NCI-H2081 treated with DMSO at 0.1 percent for 48 hours (cell line): ENCODE results near the gene STAB1.

Experiments used
- DNase-seq: peaks from one replicate; lab custom pipeline; 2025; lab: John Stamatoyannopoulos, UW

STAB1 gene

GRCh38 chr3:52534281-52535183 is 39.4 kb downstream of the STAB1 start:
- no peak for DNase-seq

DNA sequence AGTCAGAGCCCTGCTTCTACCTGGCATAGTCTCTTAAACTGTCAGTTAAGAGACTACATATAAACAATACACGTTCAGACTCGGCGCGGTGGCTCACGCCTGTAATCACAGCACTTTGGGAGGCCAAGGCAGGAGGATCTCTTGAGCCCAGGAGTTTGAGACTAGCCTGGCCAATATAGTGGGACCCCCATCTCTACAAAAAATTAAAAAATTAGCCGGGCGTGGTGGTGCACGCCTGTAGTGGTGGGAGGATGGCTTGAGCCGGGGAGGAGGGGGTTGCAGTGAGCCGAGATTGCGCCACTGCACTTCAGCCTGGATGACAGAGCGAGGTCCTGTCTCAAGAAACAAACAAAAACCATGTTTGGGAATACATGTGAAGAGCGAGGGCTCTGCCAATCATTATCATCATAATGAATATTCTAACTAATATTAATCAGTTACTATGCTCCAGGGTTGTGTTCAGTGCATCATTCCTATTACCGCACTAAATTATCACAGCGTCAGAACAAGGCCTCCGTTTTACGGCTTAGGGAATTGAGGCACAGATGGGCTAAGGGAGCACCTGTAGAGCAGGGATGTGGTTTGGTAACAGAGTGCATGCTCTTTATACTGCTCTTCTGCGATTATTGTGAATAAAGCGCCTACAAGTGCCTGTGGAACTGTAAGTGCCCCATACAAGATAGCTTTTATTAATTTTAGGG is 40.4 kb downstream of the STAB1 start:
- no peak for DNase-seq

DNA sequence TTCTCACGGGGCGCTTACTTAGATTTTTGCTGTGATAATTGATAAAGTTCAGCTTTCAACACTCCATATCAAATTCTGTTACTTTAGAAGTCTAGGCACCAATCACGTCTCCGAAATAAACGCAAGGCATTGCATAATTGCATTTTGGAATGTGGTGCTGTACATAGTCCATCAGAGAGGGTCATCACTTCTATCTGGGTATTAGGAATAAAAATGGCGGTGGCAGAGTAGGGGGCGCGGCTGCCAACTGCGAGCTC is 40.9 kb downstream of the STAB1 start:
- no peak for DNase-seq

- DNase-seq: peak; percentile 81
Observed at GRCh38 chr3:52536369-52537164, 41.4 kb downstream of the STAB1 start, which contains the start of gene UQCC5. UQCC5 (plus strand) TSS chr3:52536605; CDS start chr3:52536756, 151 bp downstream.

DNA sequence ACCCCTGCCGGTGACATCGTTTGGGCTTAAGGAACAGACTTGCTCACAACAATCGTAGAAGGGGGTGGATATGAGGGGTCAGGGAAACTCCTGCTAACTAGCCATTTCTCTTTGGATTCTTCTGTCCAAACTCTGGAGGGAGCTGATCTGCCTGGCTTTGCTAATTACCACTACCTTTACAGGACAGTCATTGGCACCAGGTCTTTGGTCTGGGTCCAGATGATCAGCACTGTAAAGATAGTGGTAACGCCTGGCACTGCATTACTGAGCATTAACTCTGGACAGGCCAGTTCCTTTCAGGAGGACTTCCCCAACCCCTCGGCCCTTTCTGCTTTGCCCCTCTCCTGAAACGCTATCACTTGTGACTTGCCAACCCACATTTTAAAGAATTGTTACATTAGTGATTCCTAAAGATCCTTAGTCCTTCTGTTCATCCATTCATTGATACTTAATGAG is 42.1 kb downstream of the STAB1 start:
- DNase-seq: no peak

DNA sequence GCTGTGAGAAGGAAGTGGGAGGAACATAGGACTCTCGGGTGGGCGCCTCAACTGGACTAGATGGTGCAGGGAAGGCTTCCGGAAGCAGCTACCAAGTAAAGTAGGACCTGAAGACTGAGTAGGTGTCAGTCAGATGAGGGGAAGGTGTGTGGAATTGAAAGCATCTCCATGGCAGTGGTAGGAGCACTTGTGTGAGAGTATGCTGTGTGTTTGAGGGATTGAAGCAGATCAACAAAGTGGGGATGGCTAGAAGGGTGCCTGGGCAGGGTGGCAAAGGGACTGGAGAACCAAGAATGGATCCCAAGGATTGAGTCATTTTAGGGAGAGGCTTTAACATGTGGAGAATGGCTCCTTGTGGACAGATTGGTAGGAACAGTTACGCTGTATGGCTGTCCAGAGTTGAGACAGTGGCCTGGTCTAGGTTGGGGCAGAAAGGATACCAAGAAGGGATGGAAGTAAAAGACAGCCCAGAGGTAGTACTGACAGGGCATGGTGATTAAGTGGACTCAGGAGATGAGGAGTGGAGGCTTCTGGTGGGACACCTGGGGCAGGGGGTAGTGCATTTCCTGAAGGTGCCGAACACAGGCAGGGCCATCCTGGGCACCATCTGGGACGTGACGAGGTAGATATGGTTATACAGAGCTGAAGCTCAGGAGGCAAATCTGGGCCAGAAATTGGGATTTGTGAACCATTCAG is 42.7 kb downstream of the STAB1 start:
- DNase-seq: no peak

GRCh38 chr3:52539010-52539653 is 44.0 kb downstream of the STAB1 start:
- no peak for DNase-seq

DNA sequence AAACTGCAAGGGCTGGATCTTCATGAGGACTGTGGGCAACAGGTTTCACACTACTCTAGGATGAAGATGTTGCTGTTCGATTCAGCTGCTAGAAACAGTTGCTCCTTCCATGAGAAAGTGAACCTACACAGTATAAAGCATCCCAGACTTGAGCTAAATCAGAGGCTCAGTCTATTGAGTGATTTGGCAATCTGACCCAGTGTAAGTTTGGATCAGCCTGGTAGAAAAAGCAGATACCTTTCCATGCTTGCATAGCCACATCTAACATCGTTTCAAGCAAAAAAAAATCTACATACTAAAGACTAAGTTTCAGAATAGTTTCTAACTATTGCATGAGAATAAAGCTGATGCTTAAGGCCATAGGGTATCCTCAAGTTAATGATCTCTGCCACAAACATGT is 45.9 kb downstream of the STAB1 start:
- no peak for DNase-seq

DNA sequence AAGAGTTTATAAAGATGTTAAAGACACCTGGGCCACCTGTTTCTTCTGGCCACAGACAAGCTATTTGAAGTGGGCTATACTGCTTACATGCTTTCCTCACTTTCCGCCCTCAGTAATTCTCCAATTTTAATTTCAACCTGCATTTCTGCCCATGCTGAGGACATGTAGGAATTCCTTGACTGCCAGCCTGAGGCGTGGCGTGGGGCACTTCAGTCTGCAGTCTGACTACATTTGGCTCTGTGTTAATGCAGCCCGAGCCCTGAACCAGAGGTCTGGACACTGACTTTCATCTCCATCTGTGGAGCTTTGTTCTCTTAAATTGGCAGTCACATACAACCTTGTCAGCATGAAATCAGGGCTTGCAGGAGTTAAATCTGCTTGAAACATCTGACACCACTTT is 49.8 kb downstream of the STAB1 start:
- no peak for DNase-seq

- DNase-seq: no peak
Observed at GRCh38 chr3:52546111-52546901, 51.2 kb downstream of the STAB1 start.

- DNase-seq: no peak
Observed at GRCh38 chr3:52547143-52547542, 52.0 kb downstream of the STAB1 start.

- no peak for DNase-seq
Observed at GRCh38 chr3:52551118-52551517, 56.0 kb downstream of the STAB1 start.

DNA sequence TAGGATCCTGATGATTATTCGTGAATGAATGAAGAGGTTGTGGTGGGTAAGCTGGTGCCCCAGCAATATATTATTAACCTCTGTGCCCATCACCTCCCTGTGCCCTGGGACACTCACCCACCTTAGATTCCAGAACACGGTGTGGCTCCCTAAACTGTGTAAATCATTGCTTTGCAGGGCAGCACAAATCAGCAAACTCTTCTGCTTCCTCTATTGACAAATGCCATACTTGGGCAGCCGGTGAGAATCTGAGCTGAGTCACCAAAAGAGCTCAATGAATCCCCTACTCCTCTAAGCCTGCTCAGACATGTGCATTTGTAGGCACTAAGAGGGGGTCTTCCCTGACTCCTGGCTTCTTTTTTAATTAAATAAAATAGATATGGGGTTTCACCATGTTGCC is 57.0 kb downstream of the STAB1 start:
- no peak for DNase-seq

DNA sequence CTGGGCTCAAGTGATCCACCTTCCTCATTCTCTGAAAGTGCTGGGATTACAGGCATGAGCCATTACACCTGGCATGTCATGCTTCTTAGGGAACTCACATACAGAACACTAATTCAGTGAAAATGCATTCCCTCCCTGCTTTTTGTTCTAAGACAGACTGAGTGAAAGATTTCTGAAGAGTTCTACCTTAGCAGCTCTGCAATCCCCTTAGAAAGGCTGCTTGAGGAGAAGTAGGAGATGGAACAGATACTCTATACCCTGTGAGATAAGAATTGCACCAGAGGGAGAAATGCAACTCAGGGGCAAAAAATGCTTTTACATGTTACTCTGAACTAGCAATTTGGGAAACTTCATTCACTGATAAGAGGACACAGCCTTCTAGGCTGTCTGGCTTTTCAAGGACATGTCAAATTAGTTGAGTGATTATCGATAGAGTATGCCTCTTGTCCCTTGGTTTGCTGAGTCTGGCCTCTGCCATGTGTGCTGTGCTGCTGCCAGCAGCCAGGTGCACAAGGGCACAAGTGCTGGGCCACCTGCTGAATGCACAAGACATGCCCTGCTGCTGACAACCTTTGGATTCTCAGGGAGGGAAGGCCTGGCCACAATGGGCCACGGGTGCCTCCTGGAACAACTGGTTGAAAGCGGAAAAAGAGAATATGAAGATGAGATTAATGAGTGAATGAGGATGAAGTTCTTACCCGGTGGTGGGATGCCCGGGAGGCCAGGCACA is 59.1 kb downstream of the STAB1 start:
- DNase-seq: no peak

DNA sequence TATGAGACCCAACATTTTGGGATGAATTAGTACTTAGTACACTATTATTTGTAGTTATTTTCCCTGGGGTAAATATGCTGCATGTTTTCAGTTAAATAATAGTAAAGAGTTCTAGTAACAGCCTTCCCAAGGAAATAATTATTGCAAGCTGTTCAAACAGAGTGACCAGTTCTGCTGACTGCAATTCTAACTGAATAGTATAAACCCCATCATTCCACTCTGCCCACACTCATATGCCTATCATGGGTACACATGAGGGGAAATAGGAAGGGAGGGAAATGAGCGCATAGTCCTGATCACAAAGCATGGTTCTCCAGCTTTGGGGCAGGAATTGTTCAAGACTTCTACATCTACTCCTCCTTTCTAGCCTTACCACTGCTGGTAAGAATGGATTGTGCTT is 59.9 kb downstream of the STAB1 start:
- DNase-seq: no peak

GRCh38 chr3:52557011-52557960 is 62.1 kb downstream of the STAB1 start:
- no peak for DNase-seq

GRCh38 chr3:52558436-52558835 is 63.3 kb downstream of the STAB1 start:
- no peak for DNase-seq

DNA sequence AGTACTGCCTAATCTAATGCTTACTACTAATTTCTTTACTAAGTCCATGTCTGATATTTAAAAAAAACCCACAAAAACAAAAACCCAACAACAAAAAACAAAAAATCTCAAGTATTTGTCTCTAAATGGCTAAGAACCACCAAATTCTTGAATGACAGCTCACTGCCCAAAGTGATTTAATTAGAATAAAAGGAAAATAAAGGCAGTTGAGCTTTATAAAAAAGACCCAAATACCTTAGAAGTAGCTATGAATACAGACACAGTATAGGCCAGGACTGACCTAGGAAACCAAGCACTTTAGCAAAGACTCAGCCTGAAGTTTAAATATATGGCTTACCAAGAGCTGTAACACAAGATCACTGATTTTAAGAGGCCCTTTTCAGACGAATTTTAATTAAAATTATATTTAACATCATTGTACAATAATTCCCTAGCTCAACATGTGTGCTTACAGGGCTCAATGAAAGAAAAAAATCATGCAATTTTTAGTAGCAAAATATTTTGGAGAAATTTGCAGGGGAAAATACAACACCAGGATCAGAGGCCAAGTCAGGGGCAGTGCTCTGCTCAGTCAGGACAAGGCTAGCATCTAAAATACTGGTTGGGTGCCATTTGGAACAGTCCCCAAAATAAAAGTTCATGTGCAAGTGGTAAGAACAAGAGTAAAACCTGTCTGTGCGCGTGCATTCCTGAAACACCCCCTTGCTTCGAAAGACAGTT is 66.0 kb downstream of the STAB1 start:
- no peak for DNase-seq
